Measurements from ENCODE around the gene ZNF618.
"Not testable (repeated sequence)": the region's sequence is repeated elsewhere in the genome, so short reads cannot be mapped to it uniquely, and the experiment has no call there.

The ZNF618 gene

GRCh38 chr9:114027863-114028465 lies 151.9 kb downstream of the ZNF618 start:
- DNase-seq: no peak

- no peak for DNase-seq
Observed at GRCh38 chr9:114028646-114029045, 152.5 kb downstream of the ZNF618 start.

DNA sequence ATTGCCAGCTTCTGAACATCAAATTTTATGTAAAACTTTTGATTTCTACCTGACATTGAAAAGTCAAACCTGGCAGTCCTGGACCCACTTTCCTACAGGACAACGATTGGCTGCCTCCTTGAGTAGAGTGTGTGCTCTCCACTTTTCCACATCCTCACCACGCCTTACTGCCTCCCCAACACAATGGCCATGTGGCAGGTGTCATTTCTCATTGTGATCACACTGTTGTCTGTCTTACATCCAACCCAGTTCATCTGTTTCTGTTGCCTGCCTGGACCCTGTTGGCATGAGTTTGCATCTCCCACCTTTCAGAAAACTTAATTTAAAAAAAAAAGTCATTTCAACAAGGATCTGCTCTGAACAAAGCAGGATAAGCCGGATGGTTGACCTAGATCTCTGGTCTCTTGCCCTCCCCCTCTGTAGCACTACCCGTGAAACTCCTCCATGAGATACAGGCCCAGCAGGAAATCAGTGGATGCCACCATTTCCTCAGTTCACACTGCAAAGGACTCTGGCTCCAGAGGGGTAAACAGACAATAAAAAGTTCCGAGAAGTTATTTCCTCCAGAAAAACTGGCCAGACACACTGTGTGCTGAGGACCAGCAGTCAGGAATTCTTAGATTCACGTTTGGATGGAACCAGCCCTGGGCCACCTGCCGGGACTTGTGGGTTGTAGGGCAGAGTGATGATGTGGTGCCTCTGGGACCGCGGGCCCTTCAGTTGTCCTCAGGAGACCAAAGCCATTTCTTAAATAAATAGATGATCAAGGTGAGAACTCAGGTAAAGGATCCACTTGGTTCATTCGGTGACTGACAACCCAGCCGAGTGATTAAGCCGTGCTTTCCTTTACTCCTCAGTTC lies 153.4 kb downstream of the ZNF618 start:
- DNase-seq: no peak

DNA sequence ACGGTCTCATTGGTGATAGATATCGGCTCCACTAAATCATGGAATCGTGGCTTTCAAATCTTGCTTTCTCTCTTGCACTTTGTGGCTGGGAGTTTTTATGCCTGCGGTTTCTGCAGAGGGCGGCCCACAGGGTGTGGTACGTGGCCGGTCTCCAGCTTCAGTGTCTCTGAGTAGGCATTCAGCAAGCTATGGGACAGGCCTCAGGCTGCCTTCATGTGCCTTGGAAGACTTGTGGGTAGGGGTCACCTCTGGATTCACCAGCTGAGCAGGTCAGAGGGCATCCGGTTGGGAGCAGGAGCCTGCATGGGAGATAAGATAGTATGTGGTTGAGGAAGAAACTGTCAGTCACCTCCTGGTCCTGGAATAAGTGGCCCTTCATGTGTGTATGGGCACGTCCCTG lies 154.3 kb downstream of the ZNF618 start:
- no peak for DNase-seq

- DNase-seq: no peak
Observed at GRCh38 chr9:114031037-114031630, 155.0 kb downstream of the ZNF618 start.

GRCh38 chr9:114031948-114032840 lies 156.1 kb downstream of the ZNF618 start:
- DNase-seq: no peak

- no peak for DNase-seq
Observed at GRCh38 chr9:114033397-114034103, 157.4 kb downstream of the ZNF618 start.

DNA sequence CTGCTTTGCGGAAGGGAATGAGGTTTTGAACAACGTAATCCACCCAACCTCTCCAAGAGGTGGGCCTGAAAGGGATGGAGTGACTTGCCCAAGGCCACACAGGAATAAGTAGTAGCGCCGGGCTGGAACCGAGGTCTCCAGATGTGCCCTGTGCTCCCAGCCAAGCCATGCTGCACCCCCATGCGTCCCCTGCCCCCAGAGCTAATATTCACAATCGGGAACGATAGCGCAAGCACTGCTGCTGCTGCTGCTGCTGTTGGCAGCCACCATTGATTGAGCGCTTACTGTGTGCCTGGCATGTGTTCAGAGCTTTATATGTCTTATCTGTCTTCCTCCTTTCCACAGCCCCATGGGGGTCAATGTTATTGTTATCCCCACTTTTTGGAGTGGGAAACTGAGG lies 158.1 kb downstream of the ZNF618 start:
- no peak for DNase-seq

GRCh38 chr9:114034661-114035062 lies 158.6 kb downstream of the ZNF618 start:
- DNase-seq: no peak

DNA sequence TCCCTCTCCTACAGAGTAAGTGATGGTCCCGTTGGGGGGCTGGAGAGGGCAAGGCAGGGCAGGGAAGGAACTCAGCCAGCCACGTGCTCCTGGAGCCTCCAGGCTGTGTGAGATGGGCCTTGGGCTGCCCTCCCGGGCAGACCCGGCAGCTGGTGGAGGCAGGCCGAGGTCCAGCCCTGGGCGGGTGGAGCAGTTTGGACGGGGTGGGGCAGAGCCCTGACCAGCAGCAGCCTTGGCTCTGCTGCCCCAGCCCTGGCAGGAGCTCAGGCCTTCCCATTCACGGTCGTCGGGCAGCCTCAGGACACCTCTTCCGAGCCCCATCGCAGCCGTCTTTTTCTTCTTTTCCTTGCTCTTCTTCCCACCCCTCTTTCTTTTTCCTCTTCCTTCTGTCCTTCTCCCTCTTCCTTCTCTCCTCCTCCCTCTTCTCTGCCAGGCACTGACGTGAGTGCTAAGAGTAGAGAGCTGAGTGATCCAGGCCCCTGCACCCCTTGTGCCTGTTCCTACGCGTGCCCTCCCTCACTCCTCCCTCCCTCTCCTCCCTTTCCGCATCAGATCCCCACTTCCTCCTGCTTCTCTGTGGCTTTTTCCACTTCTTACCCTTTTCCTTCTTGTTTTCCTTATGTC lies 159.2 kb downstream of the ZNF618 start:
- no peak for DNase-seq

- DNase-seq: no peak
Observed at GRCh38 chr9:114035845-114036801, 160.0 kb downstream of the ZNF618 start.

GRCh38 chr9:114037249-114037648 lies 161.1 kb downstream of the ZNF618 start:
- DNase-seq: no peak

GRCh38 chr9:114037961-114038723 lies 162.0 kb downstream of the ZNF618 start:
- no peak for DNase-seq

DNA sequence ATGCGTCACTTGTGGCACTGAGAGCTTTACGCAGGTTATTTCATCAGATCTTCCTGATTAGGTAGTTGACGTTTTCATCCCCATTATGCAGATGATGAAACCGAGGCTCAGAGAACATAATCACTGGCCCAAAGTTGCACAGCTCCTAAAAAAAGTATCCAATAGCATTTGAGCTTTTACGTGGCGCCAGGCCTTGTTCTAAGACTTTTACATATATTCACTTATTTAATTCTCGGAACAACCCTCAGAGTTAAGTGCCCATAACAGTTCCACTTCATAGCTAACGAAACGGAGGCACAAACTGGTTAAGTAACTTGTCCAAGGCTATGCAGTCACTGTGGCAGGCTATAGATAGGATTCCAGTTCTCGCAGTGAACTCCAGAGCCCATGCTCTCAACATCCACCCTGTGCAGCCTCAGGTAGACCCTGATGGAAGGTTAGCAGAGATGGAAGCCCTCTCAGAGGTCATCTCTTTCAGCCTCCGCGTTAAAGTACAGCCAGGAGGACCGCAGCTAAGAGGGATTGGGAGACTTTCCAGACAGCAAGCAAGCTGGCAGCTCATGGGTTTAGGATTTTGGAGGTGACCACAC lies 162.7 kb downstream of the ZNF618 start:
- DNase-seq: no peak

DNA sequence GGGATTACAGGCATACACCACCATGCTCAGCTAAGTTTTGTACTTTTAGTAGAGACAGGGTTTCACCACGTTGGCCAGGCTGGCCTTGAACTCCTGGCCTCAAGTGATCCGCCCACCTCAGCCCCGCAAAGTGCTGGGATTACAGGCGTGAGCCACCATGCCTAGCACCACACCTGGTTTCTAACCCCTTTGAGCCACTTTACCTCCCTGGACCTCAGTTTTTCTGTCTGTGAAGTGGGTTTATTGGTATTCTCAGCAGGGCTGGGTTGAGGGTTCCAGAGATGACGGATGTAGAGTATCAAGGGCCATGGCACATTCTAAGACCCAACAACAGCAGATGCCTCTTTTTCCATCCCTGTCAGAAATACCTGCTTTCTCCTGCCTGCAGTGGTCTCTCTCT lies 163.4 kb downstream of the ZNF618 start:
- DNase-seq: no peak

DNA sequence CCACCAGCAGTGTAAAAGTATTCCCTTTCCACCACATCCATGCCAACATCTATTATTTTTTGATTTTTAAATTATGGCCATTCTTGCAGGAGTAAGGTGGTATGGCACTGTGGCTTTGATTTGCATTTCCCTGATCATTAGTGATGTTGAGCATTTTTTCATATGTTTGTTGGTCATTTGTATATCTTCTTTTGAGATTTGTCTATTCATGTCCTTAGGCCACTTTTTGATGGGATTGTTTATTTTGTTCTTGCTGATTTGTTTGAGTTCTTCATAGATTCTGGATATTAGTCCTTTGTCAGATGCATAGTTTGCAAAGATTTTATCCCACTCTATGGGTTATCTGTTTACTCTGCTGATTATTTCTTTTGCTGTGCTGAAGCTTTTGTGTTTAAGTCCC lies 167.6 kb downstream of the ZNF618 start:
- not testable (repeated sequence) for DNase-seq

GRCh38 chr9:114046237-114046755 lies 170.2 kb downstream of the ZNF618 start:
- DNase-seq: no peak

DNA sequence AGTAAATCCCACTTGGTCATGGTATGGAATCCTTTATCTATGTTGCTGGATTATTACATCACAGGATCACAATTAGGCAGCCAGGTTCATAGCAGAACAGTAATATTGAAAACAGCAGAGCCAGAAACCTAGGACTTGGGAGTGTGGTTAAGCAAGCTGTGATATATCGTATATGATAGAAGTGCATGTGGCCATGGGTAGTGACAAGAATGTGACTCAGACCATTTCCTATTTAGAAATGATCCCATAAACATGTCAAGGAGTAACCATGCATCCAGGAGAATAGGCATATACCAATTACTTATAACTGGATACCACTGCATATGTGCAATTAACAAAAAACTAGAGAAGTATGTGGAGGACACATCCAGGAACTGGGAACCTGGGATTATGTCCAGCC lies 170.8 kb downstream of the ZNF618 start:
- no peak for DNase-seq

DNA sequence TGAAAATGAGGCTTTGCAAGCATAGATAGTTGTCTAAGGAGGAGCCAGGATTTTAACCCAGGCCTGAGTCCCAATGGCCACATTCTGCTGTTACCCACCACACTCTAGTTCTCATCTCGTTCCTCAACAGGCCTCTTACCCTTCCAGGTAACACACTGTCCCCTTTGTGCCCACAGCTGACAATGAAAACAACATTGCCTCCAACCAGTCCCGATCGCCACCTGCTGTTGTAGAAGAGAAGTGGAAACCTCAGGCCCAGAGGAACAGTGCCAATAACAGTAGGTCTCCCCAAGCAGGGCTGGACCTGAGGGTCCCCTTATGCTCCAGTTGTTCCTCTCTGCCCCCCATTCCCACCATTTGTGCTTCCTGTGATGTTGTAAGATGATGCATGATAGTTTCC lies 171.6 kb downstream of the ZNF618 start:
- DNase-seq: no peak
